Globus pallidus (tissue), 1 donor: Measurements from ENCODE around the gene FAM181B.
"Not testable (repeated sequence)": the region's sequence is repeated elsewhere in the genome, so short reads cannot be mapped to it uniquely, and the experiment has no call there.

Source experiments
- DNase-seq: peaks from one replicate; pipeline ENCODE4 v3.0.0-alpha.2; 2015; ENCODE audit warnings: low spot score

FAM181B gene

DNA sequence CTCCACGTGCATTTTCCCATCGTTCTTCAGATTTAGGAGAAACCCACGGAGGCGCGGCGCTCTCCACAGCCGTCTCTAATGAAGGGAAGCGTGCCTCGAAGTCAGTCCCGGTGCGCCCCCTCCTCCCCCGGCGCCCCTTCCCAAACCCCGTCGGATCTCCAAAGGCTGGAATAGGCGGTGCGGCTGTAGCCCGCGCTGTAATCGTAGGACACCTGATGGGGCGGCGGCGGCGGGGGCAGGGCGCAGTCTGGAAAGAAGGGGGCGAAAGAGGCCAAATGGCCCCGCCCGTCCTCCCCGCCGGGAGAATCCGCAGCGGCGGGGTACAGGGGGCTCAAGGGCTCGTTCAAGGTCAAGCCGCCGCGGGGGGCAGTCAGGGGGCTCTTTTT is 1.3 kb downstream of the FAM181B start:
- DNase-seq = no peak

DNA sequence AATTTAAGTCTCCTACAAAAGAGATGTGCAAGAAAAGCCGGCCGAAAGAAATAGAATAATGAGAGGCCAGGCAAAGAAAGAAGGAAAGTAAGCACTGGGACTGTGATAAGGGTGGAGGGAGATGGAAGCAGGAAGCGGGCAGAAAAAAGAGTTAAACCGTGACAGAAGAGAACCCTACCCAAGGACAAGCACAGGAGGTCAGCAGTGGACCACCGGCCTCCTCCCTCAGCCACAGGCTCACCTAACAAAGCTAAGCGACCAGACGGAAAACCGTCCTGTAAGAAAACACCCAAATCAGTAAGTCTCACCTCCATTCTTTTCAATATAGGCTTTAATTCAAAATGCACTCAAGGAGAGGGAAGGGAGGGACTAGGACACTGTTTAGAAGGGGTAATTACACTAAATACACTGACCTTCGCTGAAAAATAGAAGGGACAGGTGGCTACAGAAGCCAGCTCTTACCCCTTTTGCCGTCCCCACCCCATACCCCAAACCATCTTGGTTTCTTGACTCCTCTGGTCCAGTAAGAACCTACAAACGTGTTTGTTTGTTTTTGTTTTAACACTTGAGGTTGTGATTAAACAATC is 1.9 kb downstream of the FAM181B start:
- no peak for DNase-seq

DNA sequence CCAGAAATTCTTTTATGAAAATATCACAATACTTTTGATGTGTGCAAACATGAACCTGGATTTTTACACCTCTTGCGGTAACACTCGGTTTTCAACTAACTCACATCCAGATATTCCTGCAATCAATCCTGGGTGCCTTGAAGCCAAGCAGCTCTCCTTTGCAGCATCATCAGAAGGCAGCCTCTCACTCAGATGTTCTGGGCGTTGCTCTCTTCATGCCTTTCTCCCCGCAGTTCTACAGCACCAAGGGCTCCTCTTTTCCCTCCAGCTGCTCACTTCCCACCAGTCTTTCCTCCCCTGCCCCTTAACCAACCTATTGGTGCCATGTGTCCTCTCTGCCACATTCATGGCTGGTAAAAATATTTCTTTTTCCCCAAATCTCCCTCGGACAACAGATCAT is 2.9 kb downstream of the FAM181B start:
- no peak for DNase-seq

DNA sequence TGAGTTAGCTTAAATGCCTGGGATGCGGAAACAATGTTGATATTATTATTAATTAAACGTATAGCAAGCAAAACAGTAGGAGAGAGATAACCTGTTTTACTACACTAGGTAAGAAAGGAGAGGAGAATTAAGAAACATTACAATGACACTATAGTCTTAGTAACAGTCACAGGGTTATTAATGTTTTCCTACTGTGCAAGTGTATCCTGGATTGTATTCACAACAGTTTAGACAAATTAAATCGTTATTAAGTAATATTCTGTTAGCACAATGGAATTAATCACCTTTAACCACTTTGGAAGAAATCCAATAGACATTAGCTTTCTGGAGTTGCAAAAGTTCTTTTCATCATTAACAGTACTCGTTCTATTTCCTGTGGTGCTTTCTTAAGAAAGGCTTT is 3.4 kb downstream of the FAM181B start:
- DNase-seq = no peak

DNA sequence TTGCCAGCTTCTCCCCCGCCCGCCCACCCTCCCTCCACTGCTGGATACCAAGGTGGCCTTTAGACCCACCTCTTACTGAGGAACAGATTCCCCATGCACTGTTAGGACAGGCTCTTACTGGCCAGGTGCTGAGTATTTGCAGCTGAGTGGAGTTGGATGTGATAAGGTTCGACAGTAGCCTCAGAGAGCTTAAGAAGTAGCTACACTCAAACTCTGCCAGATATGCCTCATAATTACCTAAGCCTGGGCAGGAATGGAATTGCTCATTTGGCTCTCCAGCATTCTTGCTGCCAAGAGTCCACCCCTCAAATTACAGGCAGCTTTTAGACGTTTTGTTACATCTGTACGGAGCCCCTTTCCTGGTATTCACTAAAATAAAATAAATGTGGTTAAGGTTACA is 9.6 kb downstream of the FAM181B start:
- no peak for DNase-seq

DNA sequence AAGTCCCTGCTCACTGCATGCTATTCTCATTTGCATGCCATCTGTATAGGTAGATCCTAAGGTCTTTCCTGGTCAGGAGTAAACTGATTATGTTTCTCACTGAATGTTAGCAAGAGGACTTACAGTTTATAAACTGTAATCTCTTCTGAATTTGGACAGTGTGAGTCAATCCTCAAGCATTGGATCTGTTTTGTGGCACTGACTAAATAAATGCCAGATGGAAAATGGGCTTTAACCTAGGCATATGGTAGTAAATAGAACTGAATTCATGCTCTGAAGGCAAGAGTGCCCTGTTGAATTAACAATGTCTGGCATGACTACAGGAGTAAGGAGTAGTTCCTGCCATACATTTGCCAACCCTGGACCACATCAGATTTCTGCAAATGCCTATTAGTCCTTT is 11.4 kb downstream of the FAM181B start:
- DNase-seq = no peak

DNA sequence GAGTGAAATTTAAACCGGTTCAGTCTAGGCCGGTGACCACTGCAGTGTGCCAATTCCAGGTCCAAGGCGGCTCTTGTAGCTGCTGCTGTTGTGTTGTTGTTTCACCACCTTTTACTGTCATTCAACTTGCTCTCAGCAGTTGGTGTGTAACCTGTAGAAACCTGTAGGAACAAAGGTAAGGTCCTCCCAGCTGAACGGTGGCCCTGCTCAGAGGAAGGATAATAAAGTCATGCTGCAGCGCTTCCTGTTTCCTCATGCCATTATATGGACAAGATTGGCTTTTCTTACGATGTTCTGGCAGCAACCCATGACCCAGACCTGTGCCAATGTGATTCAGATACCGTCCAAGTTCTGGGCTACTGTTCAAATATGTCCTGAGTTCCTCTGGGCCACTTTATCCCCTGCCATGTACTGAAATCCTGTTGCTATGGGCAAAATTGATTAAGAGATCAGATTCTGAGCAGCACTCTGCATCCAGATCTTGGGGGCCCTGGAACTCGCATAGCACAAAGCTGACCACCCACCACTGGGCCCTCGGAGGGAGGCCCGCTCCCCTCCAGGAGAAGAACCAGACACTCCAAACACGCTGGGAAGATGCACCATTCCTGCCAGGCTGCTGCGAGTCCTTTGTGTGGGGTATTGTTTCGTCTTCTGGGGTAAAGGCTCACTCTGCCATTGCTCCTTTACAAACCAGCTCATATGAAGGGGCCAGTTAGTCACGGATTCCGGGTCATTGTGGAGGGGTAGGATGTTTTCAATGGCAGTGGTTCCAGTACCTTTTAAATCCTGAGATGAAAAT is 13.2 kb downstream of the FAM181B start:
- no peak for DNase-seq

DNA sequence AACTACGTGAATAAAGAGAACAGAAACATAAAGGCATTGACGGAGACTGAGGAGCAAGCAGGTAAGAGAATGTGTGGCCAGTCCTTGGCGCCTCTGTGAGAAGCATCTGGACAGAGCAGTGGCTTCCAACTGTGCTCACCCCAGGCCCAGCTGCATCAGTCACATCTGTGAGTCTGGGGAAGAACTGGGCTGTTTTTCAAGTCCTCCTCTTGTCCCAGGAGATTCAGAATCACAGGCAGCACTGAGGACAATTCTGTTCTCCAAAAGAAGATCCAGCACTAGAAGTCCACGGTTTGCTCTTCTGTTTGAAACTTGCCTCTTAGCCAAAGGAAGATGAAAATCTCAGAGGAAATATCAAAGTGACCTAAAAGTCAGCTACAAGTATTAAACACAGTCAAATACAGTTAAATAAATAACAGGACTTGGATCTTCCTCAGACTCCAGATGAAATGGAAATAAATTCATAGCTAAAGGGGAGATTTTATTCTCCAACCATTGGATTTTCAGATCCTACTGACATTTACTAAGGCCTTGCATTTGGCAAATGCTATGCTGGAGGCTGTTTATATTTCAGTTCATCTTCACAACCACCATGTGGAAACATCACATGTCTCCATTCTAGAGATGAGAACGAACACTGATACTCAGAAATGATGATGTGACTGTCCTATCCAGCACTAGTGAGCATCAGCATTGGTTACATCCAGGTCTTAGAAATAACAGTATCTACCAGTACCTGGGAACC is 14.1 kb downstream of the FAM181B start:
- peak; percentile 87 for DNase-seq

DNA sequence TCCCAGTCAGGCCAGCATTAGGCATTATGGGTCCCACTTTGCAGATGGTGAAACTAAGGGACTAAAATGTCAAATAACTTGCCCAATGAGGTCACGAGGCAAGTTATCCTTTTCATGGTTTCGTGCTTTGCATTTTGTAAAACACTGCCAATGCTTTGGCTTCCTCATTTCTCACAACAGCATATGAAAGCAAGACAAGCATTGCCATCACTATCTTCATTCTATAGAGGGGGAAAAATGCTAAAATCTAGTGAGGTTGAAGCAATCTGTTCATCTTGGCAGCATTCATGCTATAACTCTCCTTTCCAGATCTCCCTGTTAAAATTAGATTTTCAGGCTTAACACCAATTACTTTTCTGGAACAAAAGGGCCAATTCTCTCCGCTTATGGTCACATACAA is 14.8 kb downstream of the FAM181B start:
- DNase-seq = no peak

DNA sequence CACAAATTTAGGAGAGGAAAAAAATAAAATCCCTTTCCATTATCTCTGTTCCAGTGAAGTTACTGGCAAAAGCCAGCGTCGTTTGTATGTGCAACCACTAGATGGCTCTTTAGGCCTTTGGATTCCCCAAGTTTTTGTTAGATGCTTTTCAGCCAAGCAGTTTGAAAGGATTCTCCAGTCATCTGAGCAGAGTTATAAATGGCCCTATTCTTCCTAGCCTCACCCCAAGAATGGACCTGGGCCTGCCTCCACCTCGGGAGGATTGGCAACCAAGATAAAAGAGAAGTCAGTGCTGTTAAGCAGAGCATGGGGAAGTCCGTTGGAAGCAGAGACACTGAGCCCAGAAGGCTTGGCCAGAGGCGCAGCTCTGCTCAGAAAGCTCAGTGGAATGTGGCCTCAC is 15.4 kb downstream of the FAM181B start:
- peak; percentile 94 for DNase-seq

DNA sequence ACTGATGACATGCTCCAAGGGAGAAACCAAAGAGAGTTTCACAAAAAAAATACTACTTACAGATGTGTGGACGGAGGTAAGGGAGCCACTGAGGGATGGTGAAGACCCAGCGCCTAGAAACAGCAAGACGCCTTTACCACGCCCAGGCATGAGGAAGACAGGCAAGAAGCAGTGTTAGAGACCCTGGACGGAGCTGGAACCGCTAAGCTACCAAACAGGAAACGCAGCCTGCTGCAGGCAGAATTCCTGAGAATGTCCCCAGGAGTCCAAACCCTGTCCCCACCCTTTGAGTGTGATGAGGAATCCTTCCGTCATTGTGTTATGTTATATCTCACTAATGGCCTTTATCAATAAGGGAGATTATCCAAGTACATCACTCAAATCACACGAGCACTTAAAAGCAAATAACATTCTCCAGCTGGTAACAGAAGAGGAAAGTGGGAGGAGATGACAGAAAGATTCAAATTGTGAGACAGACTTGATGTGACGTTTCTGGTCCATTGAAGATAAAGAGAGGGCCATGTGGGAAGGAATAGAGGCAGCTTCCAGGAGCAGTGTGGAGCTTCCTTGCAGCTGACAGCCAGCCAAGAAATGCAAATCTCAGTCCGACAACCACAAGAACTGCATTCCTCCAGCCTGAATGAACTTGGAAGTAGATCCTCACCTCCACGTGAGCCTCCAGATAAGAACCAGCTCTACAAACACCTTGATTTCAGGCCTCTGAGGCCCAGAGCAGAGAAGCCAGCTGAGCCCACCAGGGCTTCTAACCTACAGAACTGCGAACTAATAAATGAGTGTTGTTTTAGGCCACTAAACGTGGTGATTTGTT is 19.1 kb downstream of the FAM181B start:
- DNase-seq = no peak

DNA sequence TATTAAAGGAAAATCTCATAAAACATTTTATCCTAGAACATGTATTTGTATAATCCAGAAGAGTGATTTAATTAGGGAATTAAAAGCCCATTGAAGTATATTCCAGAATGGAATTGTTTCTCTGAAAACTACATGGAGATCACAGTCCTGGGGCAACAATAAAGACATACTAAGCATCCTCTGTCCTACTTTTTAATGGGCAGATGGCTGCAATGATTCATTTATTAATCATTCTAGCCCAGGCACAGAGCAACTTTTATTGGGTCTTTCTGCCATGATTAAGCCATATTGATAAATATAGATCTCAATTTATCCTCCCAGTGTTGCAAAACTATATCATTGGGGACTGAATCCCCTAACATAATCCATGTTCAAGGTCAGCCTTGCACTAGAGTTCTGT is 22.0 kb downstream of the FAM181B start:
- DNase-seq = no peak

DNA sequence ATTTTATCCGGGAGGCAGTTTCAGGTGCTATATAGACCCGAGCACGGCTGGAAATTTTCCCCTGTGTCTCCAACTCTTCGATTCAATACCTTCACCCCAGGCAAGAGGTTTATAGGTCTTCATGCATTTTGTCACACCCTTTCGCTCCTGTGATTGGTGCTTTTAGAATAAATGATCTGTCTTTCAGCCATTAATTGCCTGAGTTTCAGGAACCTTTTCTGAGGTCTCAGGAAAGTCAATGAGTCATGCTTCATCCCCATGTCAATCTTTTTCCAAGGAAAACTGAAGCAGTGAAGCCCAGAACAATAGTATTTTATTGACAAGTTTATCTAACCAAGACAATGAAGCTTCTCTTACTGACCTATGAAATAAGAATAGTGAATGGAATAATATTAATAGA is 29.9 kb downstream of the FAM181B start:
- no peak for DNase-seq

DNA sequence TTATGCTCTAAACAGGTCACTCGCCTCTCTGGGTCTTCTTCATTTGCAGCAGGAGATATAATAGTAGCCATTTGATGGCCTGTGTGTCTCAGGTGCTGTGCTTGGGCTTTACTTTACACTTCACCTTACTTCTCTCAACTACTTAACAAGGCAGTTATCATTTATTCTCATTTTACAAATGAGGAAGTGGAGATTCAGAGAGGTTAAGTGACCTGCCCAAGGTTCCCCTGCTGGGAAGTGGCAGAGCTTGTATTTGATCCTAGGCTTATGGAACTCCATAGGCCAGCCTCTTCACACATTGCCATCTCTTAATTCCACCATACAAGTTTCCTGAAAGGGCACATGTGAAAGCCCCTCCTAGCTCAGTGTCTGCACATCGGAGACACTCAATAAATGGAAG is 30.4 kb downstream of the FAM181B start:
- DNase-seq = no peak

DNA sequence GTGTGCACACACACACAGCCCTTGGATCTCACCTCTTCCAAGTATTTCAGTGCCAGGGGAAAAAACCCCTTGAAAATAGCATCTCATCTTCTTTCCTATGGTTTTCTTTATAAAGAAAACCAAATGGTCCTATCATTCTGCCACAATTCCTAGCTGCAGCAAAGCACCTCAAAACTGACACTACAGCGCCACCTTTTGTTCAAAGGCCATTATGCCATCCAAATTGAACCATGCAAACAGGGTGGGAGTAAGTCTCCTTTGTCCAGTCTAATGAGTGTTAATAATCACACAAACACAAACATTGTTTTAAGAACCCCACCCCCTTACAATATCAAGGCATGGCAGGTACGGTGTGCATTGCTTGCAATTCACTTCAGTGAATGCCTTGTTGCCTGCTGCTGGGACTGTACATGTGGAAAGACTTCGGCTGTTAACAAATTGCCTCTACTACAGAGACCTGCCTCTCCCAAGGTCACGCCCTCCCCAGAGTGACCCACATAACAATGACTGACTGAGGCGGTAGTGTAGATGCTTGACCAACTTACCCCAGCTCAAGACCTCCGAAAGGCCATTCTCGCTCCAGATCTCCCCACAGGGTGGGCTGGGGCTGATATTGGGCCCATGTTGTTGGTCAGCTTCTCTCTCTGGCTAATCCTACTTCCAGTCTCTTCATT is 31.7 kb downstream of the FAM181B start:
- DNase-seq = peak; percentile 50

DNA sequence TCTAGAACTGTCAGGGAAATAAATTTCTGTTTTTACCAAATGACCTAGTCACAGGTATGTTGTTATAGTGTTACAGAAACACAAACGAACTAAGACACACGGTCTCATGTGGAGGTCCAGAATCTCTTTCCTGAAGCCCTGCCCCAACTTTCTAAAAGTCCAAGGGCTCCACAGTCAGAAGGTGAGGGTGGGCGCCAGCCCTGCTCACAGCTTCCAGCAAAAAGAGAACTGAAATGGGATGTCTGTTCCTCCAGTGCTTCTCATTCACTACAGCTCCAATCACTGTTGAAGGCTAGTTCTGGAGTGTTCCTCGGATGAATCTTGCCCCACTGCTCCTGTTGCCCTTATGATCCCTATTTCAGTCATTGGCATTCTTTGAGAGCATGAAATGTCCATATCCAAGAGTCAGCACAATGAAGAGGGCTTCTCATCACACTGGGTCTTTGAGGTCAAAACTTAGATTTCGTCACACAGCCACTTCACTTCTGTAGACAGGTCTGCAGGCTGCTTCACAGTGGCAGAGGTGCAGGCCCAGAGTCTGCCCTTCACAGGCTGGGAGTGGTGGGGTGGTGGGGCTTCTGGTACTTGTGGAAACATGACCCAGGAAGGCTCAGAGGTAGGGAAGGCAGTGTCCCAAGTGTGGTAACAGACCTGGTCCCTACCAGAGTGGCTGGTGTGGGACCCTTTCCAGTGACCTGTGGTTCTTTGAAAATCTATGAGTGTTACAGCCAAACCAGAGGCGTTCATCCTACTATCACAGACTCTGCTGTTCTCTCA is 34.9 kb downstream of the FAM181B start:
- no peak for DNase-seq

DNA sequence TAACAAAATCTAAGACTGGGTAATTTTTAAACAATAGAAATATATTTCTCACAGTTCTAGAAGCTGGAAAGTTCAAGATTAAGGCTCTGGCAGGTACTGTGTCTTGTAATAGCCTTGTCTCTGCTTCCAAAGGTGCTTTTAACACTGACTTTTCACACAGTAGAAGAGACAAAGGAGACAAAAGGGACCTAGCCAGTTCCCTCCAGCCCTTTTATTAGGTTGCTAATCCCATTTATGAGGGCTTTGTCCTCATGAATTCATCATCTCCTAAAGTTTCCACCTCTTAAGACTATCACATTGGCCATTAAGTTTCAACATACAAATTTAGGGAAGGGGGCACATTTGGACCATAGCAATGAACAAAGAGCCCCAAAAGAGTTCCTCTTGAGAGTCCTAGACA is 40.7 kb downstream of the FAM181B start:
- DNase-seq = no peak

DNA sequence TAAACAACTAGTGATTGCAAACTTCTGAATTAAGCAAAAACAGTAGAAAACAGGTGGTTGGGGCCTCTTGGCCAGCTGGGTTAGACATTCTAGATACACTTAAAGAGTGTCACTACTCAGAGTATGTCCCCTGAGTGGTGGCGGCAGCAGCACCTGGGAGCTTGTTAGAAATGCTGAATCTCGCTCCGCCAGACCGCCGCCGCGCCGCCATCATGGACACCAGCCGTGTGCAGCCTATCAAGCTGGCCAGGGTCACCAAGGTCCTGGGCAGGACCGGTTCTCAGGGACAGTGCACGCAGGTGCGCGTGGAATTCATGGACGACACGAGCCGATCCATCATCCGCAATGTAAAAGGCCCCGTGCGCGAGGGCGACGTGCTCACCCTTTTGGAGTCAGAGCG is 44.3 kb downstream of the FAM181B start:
- not testable (repeated sequence) for DNase-seq

DNA sequence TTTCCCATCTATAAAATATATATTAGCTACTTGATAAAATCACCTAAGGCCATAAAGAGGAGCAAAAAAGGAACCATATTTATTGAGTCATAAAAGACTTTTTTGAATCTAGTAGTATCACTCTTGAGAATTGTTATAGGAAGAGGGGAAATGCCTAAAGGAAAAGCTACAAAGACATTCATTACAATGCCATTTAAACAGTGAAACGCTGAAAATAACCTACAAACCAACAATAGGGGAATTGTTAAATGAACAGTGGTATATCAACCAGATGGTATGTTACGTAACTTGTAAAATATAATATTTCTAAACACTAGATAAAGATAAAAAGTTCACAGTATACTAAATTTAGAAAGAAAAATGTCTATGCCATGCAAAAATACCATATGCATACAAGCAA is 47.5 kb downstream of the FAM181B start:
- no peak for DNase-seq

DNA sequence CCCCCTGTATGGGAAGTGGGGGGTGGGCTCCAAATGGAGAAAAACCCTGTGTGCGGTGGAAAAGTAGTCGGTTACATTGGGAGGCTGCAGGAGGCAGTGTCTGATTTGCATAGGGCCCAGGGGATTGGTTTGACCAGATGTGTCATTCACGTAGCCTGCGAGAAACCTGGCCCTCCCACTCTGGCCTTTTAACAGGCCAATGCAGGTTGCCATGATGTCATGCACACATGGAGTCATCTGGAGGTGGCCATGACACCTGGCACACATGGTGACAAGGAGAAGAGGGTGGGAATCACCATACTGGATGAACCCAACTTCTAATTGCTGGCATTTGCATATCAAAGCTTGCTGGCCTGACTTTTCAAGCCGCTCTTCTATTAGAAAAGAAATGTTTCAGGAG is 50.6 kb downstream of the FAM181B start:
- DNase-seq = no peak
